ENCODE data around the gene CLCA4. TPM values are rescaled to one million over a fixed set of nuclear protein-coding genes. Genes with fewer than 3 reads are reported as not detected.

The CLCA4 gene
- total RNA-seq (2022; extraction: Qiagen RNA extraction) = not detected in 5 replicates

DNA sequence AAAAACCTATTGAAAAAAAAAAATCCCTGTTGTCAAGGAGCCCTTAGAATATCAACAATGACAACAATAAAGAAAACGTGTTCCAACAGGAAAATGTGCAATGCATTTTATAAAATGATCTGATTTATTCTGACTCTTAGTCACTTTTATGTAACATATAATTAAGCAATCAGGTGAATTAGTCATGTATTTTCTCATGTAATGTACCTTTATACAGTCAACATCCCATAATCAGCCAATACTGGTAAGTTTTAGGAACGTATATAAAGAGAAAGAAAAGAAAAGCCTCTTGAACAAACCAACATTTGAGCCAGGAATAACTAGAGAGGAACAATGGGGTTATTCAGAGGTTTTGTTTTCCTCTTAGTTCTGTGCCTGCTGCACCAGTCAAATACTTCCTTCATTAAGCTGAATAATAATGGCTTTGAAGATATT, at the start of gene CLCA4:
CLCA4 (plus strand) TSS at position 292 of the 435 bp plus-strand sequence; CDS start at position 334, 42 bp downstream.

Other genes with a start within 250 kb of the CLCA4 start
- 7.4 to 9.3 TPM (median 8.2 TPM) in 5 replicates for gene ODF2L, start 150.8 kb upstream of the CLCA4 start, total RNA-seq (2022; extraction: Qiagen RNA extraction)
- gene CLCA2, start 122.9 kb upstream of the CLCA4 start, total RNA-seq (2022; extraction: Qiagen RNA extraction) = 0.02 TPM in 1 of 5 replicates, not detected in the others
- gene CLCA1, start 78.2 kb upstream of the CLCA4 start, total RNA-seq (2022; extraction: Qiagen RNA extraction) = 0.04 TPM in 1 of 5 replicates, not detected in the others
- gene SH3GLB1, start 157.5 kb downstream of the CLCA4 start, total RNA-seq (2022; extraction: Qiagen RNA extraction) = 32.0 to 42.4 TPM (median 40.3 TPM) in 5 replicates

All from A549 treated with dexamethasone at 1 μM for 4 hours (cell line).